Trophoblast cell (in vitro differentiated cells and primary cell): ENCODE measurements around the gene DMTF1.

Experiments used
- DNase-seq, 2 donors: peaks; one replicate each; pipeline ENCODE4 v3.0.0-alpha.2; 2016
- H2AFZ ChIP-seq: 2 replicates; pipeline ENCODE4 v1.6.1; 2013; ENCODE audit warnings: low read length, moderate library complexity, mild to moderate bottlenecking; ENCODE audit not compliant: insufficient read depth, poor library complexity
- H2AK5ac ChIP-seq: 2 replicates; pipeline ENCODE4 v1.6.1; 2013; ENCODE audit warnings: mild to moderate bottlenecking, low read length
- H2BK120ac ChIP-seq: 2 replicates; pipeline ENCODE4 v1.6.1; 2013; ENCODE audit warnings: low read length, mild to moderate bottlenecking, moderate library complexity; ENCODE audit not compliant: insufficient read depth, poor library complexity
- H2BK12ac ChIP-seq: 2 replicates; pipeline ENCODE4 v1.6.1; 2013; ENCODE audit warnings: mild to moderate bottlenecking, low read length, moderate library complexity
- H2BK5ac ChIP-seq: 2 replicates; pipeline ENCODE4 v1.6.1; 2013; ENCODE audit warnings: low read length, low read depth, moderate library complexity, mild to moderate bottlenecking; ENCODE audit not compliant: poor library complexity
- H3K14ac ChIP-seq: 2 replicates; pipeline ENCODE4 v1.6.1; 2013; ENCODE audit warnings: mild to moderate bottlenecking, low read length
- H3K18ac ChIP-seq: 2 replicates; pipeline ENCODE4 v1.6.1; 2013; ENCODE audit warnings: mild to moderate bottlenecking, low read length
- H3K23ac ChIP-seq: 2 replicates; pipeline ENCODE4 v1.6.1; 2013; ENCODE audit warnings: low read length
- H3K27ac ChIP-seq: 2 replicates; pipeline ENCODE4 v1.5.1; 2013; ENCODE audit warnings: low read depth, mild to moderate bottlenecking, inconsistent platforms, low read length, moderate library complexity
- H3K27me3 ChIP-seq: 2 replicates; pipeline ENCODE4 v1.6.1; 2013; ENCODE audit warnings: inconsistent platforms, mild to moderate bottlenecking, low read length, moderate library complexity; ENCODE audit not compliant: insufficient read depth
- H3K36me3 ChIP-seq, 2 experiments: 1 replicate in 1 of 2; 2 replicates in 1 of 2; pipeline ENCODE4 v1.6.1; 2013; ENCODE audit warnings: low read length in 2 of 2, mild to moderate bottlenecking in 2 of 2, moderate library complexity in 1 of 2; ENCODE audit not compliant: insufficient read depth in 2 of 2, control insufficient read depth in 1 of 2
- H3K4ac ChIP-seq: 2 replicates; pipeline ENCODE4 v1.6.1; 2013; ENCODE audit warnings: low read depth, mild to moderate bottlenecking, low read length, moderate library complexity
- H3K4me1 ChIP-seq, 2 experiments: 1 replicate in 1 of 2; 2 replicates in 1 of 2; pipeline ENCODE4 v1.6.1; 2013; ENCODE audit warnings: low read length in 2 of 2, mild to moderate bottlenecking in 2 of 2, moderate library complexity in 1 of 2; ENCODE audit not compliant: insufficient read depth in 2 of 2, control insufficient read depth in 1 of 2
- H3K4me2 ChIP-seq: 2 replicates; pipeline ENCODE4 v1.6.1; 2013; ENCODE audit warnings: inconsistent platforms, mild to moderate bottlenecking, low read length, moderate library complexity
- H3K4me3 ChIP-seq: 2 replicates; pipeline ENCODE4 v1.5.1; 2013; ENCODE audit warnings: mild to moderate bottlenecking, low read depth, low read length, inconsistent platforms
- H3K79me1 ChIP-seq: one replicate; pipeline ENCODE4 v1.6.1; 2013; ENCODE audit warnings: low read length
- H3K79me2 ChIP-seq: 2 replicates; pipeline ENCODE4 v1.6.1; 2013; ENCODE audit warnings: low read length, mild to moderate bottlenecking; ENCODE audit not compliant: control insufficient read depth, insufficient read depth, poor library complexity
- H3K9ac ChIP-seq: 2 replicates; pipeline ENCODE4 v1.6.1; 2013; ENCODE audit warnings: mild to moderate bottlenecking, low read length
- H3K9me3 ChIP-seq: 2 replicates; pipeline ENCODE4 v1.6.1; 2013; ENCODE audit warnings: low read depth, mild to moderate bottlenecking, control low read depth, inconsistent platforms, low read length; ENCODE audit not compliant: insufficient read depth
- H4K12ac ChIP-seq: 2 replicates; pipeline ENCODE4 v1.6.1; 2013; ENCODE audit warnings: low read depth, mild to moderate bottlenecking, low read length, moderate library complexity
- H4K8ac ChIP-seq: 2 replicates; pipeline ENCODE4 v1.6.1; 2013; ENCODE audit warnings: low read depth, mild to moderate bottlenecking, low read length, moderate library complexity
- H4K91ac ChIP-seq: one replicate; pipeline ENCODE4 v1.6.1; 2013; ENCODE audit warnings: low read depth, mild to moderate bottlenecking, low read length, moderate library complexity
- WGBS: extraction: QIAGEN DNeasy Blood & Tissue Kit; methylation state at CpG from one replicate; pipeline ENCODE4 v1.1.7; 2013; ENCODE audit warnings: missing lambda C conversion rate; ENCODE audit not compliant: insufficient read length, insufficient coverage; ENCODE audit errors: extremely low coverage; 5-methylcytosine and 5-hydroxymethylcytosine counted together

Gene DMTF1

GRCh38 chr7:87144173-87144657 is 8.0 kb upstream of the DMTF1 start:
- Histone ChIP-seq H3K9me3 (no peaks in the 10 kb centered on the region), H2BK5ac (no peak overlapping the region), H4K12ac (no peak overlapping the region), H3K4ac (no peak overlapping the region), H3K4me3 (no peak overlapping the region), H3K4me1 (no peaks in the 10 kb centered on the region), H4K8ac (no peak overlapping the region), H3K36me3 (no peaks in the 10 kb centered on the region), H3K14ac (no peak overlapping the region), H3K27ac (no peak overlapping the region), H3K23ac (no peak overlapping the region), H2BK12ac (no peak overlapping the region), H3K27me3 (no peaks in the 10 kb centered on the region), H2AK5ac (no peak overlapping the region), H3K79me2 (no peaks in the 10 kb centered on the region), H3K9ac (no peak overlapping the region), H2BK120ac (no peak overlapping the region), H3K18ac (no peak overlapping the region), H3K79me1 (no peaks in the 10 kb centered on the region), H3K4me2 (no peak overlapping the region), H4K91ac (no peak overlapping the region), H2AFZ (no peak overlapping the region)
- no peak for DNase-seq
- WGBS, result no CpG with 5 or more reads among the region's 2 CpGs

DNA sequence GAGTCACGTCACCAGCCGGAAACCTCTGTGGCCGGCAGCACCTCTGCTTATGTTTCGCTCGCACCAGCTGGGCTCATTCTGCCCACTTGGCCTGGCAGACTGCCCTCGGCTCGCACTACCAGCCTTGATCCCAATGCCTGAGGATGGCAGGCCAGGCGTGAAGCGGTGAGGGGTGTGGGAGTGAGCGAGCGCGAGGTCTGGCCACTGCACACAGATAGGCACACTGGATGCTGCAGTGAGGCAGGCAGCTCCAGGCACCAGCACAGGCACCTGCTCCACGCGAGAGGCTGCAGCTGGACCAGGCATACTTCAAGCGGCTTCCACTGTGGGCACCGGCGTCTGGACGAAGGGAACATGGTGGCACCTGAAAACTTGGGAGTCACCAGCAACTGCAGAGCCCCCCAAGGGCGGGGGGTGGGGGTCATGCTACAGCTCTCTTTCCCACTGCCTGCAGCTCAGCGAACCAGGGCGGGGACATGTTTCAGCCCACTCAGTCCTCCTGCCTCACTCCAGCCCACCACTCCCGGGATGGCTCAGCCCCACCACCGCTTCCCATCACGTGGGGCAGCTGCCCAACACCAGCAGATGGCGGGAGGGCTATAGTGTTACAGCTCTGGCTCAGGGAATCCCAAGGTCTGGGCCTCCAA is 5.4 kb upstream of the DMTF1 start:
- Histone ChIP-seq H3K4me3 (no peak overlapping the region), H3K27ac (no peak overlapping the region), H2BK12ac (no peak overlapping the region), H3K4me2 (no peak overlapping the region), H2BK120ac (no peak overlapping the region), H2AK5ac (no peak overlapping the region), H4K12ac (no peak overlapping the region), H3K79me1 (peaks cover under 1% of the 10 kb centered on the region), H4K91ac (no peak overlapping the region), H3K23ac (no peak overlapping the region), H3K9me3 (no peaks in the 10 kb centered on the region), H3K79me2 (peaks cover under 1% of the 10 kb centered on the region), H3K18ac (no peak overlapping the region), H3K4ac (no peak overlapping the region), H2BK5ac (no peak overlapping the region), H3K9ac (no peak overlapping the region), H4K8ac (no peak overlapping the region), H2AFZ (no peak overlapping the region), H3K14ac (no peak overlapping the region), H3K36me3 (no peaks in the 10 kb centered on the region), H3K4me1 (no peaks in the 10 kb centered on the region), H3K27me3 (no peaks in the 10 kb centered on the region)
- DNase-seq, result no peak
- no CpG with 5 or more reads among the region's 25 CpGs for WGBS

DNA sequence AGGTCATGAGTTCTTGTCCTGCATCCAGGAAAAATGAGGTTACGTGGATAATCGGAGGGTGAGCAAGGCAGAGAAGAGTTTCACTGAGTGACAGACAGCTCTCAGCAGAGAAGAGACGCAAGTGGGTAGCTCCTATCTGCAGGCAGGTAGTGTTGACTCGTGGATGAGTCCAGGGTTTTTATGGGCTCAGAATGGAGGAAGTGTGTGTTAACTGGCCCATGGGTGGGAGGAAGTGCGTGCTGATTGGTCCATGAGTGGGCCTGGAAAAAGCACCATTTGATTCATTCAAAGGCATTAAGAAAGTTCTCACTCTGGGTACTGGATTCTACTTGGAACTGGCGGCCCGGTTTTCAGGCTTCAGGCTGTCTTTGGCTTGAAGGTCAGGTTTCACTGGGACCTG is 4.8 kb upstream of the DMTF1 start:
- WGBS, result no CpG with 5 or more reads among the region's 7 CpGs
- DNase-seq, result no peak

DNA sequence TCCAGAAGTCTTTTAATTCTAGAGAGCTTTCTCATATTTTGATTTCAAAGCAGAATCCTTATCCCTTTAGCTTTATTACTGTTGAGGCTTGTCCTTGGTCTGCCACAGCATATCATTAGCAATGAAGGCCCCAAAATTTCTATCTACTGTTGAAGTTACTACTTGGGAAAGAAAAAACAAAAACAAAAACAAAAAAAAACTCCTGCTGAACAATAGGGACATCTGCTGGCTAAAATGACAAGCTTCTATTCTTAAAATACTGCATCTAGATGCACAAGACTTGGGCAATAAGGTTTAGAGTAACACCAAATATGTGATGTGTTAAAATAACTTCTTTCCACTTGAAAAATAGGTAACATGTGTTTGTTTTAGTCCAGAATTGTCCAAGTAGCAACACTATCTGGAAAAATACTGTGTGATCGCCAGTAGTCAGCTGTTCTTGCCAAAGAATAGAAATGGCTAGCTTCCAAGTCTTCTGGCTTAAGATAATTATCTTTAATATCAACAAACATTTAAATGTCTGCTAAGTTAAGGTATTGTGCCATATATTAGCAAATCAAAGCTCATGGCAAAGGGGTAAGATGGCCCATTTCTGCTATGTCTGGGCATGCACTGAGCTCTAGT is 3.8 kb upstream of the DMTF1 start:
- H3K4me2 ChIP-seq, result no peak overlapping the region
- DNase-seq, result peak in 1 of 2 donors; percentile 64
- no peak overlapping the region for H4K12ac ChIP-seq
- H3K4me3 ChIP-seq, result no peak overlapping the region
- no peak overlapping the region for H4K8ac ChIP-seq
- no CpG with 5 or more reads among the region's 1 CpG for WGBS
- no peak overlapping the region for H2AFZ ChIP-seq
- no peaks in the 10 kb centered on the region for H3K36me3 ChIP-seq
- H3K9ac ChIP-seq, result no peak overlapping the region
- peaks cover 8% of the 10 kb centered on the region for H3K79me2 ChIP-seq
- no peak overlapping the region for H3K18ac ChIP-seq
- no peaks in the 10 kb centered on the region for H3K4me1 ChIP-seq
- no peak overlapping the region for H4K91ac ChIP-seq
- peaks cover 12% of the 10 kb centered on the region for H3K79me1 ChIP-seq
- no peak overlapping the region for H2BK120ac ChIP-seq
- no peak overlapping the region for H2BK5ac ChIP-seq
- H3K14ac ChIP-seq, result no peak overlapping the region
- H3K27me3 ChIP-seq, result no peaks in the 10 kb centered on the region
- H3K4ac ChIP-seq, result no peak overlapping the region
- no peak overlapping the region for H3K27ac ChIP-seq
- no peak overlapping the region for H2BK12ac ChIP-seq
- no peak overlapping the region for H2AK5ac ChIP-seq
- H3K23ac ChIP-seq, result no peak overlapping the region
- no peaks in the 10 kb centered on the region for H3K9me3 ChIP-seq

More for the DNA sequence above, 4.8 kb upstream of the DMTF1 start:
- peaks cover 5% of the 10 kb centered on the region for H3K79me1 ChIP-seq
- H3K4me3 ChIP-seq, result no peak overlapping the region
- no peak overlapping the region for H4K12ac ChIP-seq
- H3K4me1 ChIP-seq, result no peaks in the 10 kb centered on the region
- H4K8ac ChIP-seq, result no peak overlapping the region
- no peak overlapping the region for H2BK12ac ChIP-seq
- H3K14ac ChIP-seq, result no peak overlapping the region
- no peak overlapping the region for H3K18ac ChIP-seq
- H3K9ac ChIP-seq, result no peak overlapping the region
- H2BK5ac ChIP-seq, result no peak overlapping the region
- H3K36me3 ChIP-seq, result no peaks in the 10 kb centered on the region
- H3K27me3 ChIP-seq, result no peaks in the 10 kb centered on the region
- H3K4me2 ChIP-seq, result no peak overlapping the region
- no peak overlapping the region for H2AK5ac ChIP-seq
- H4K91ac ChIP-seq, result no peak overlapping the region
- no peaks in the 10 kb centered on the region for H3K9me3 ChIP-seq
- H3K79me2 ChIP-seq, result peaks cover 3% of the 10 kb centered on the region
- no peak overlapping the region for H3K23ac ChIP-seq
- H2AFZ ChIP-seq, result no peak overlapping the region
- no peak overlapping the region for H3K27ac ChIP-seq
- no peak overlapping the region for H2BK120ac ChIP-seq
- H3K4ac ChIP-seq, result no peak overlapping the region
